ENCODE measurements around the gene DMD.

DMD gene

GRCh38 chrX:31130457-31131220, 2080.7 kb downstream of the DMD start:
- DNase-seq, result no peak

GRCh38 chrX:31128855-31129254, 2082.5 kb downstream of the DMD start:
- no peak for DNase-seq

GRCh38 chrX:31127716-31128115, 2083.6 kb downstream of the DMD start:
- DNase-seq, result no peak

GRCh38 chrX:31126205-31126604, 2085.1 kb downstream of the DMD start:
- DNase-seq, result no peak

- DNase-seq, result no peak
These were observed 2086.8 kb downstream of the DMD start for GRCh38 chrX:31124536-31124935.

GRCh38 chrX:31123335-31123734, 2088.0 kb downstream of the DMD start:
- no peak for DNase-seq

- no peak for DNase-seq
These were observed 2094.1 kb downstream of the DMD start for GRCh38 chrX:31117266-31117665.

GRCh38 chrX:31115398-31115797, 2096.0 kb downstream of the DMD start:
- no peak for DNase-seq

- no peak for DNase-seq
These were observed 2096.5 kb downstream of the DMD start for GRCh38 chrX:31114858-31115257.

GRCh38 chrX:31112226-31112999, 2098.9 kb downstream of the DMD start:
- DNase-seq, result no peak

GRCh38 chrX:31110657-31111056, 2100.7 kb downstream of the DMD start:
- DNase-seq, result no peak

GRCh38 chrX:31099536-31100090, 2111.7 kb downstream of the DMD start:
- no peak for DNase-seq

- DNase-seq, result no peak
These were observed 2113.3 kb downstream of the DMD start for GRCh38 chrX:31098079-31098478.

GRCh38 chrX:31093639-31093975, 2117.7 kb downstream of the DMD start:
- DNase-seq, result no peak

- DNase-seq, result no peak
These were observed 2118.2 kb downstream of the DMD start for GRCh38 chrX:31092970-31093638.

- DNase-seq, result no peak
These were observed 2118.9 kb downstream of the DMD start for GRCh38 chrX:31092476-31092875.

- no peak for DNase-seq
These were observed 2119.5 kb downstream of the DMD start for GRCh38 chrX:31091819-31092218.

GRCh38 chrX:31074522-31074921, 2136.8 kb downstream of the DMD start:
- DNase-seq, result no peak

- no peak for DNase-seq
These were observed 2139.6 kb downstream of the DMD start, which contains the start of gene FTHL17 for GRCh38 chrX:31071725-31072124. Gene FTHL17 (minus strand): TSS chrX:31072041. CDS start chrX:31071953, 88 bp downstream.

- no peak for DNase-seq
These were observed 2140.1 kb downstream of the DMD start for GRCh38 chrX:31071262-31071661.

GRCh38 chrX:31070057-31070468, 2141.3 kb downstream of the DMD start:
- DNase-seq, result no peak
